H1 (cell line): ENCODE data around the gene CHCHD6. TPM values are rescaled to one million over a fixed set of nuclear protein-coding genes. Genes with fewer than 3 reads are reported as not detected.

Experiments
- BACH1 ChIP-seq: IDR thresholded peaks from 2 replicates; pipeline ENCODE4 v1.6.1; 2012; ENCODE audit warnings: low read length, improper control_type of control experiment
- CBX8 ChIP-seq: fragments of 300-800, 300-1000 bp; sonication (generic); IDR thresholded peaks from 2 replicates; pipeline ENCODE4 v1.7.1; 2016; ENCODE audit warnings: low read depth, low read length, borderline replicate concordance
- FOSL1 ChIP-seq: IDR thresholded peaks from 2 replicates; pipeline ENCODE4 v1.6.1; 2011; ENCODE audit warnings: mild to moderate bottlenecking, low read depth, low read length, moderate library complexity; ENCODE audit not compliant: insufficient read depth
- KDM4A ChIP-seq: IDR thresholded peaks from one replicate; pipeline ENCODE4 v1.7.1; 2012; ENCODE audit warnings: low read depth, mild to moderate bottlenecking, moderate library complexity, low read length, inconsistent platforms; ENCODE audit not compliant: severe bottlenecking
- SP2 ChIP-seq: IDR thresholded peaks from 2 replicates; pipeline ENCODE4 v1.6.1; 2012; ENCODE audit warnings: mild to moderate bottlenecking, low read length, inconsistent platforms
- SP4 ChIP-seq: IDR thresholded peaks from 2 replicates; pipeline ENCODE4 v1.6.1; 2012; ENCODE audit warnings: low read length, inconsistent platforms
- polyA plus RNA-seq, 7 experiments: library from polyadenylated mRNA; depleted of rRNA in 3 of 7; stranded (reverse) in 5 of 7; unstranded in 2 of 7; fragments of >200 nt in 5 of 7; fragments of 200-250 nt in 2 of 7; gene quantifications; 1 replicate in 5 of 7; 2 replicates in 1 of 7; 4 replicates in 1 of 7; pipeline versions ENCODE4 v1.2.1 to v1.2.3, GENCODE V29; 2011 to 2013; ENCODE audit warnings: missing spikeins in 2 of 7, mixed read lengths in 2 of 7
- total RNA-seq: library from RNA; stranded (reverse); fragmentation: NEBNext Ultra II Directional; extraction: Animal tissue kit (Norgen Biotek cat#: 25700); gene quantifications from 2 replicates; pipeline ENCODE4 v1.2.1, GENCODE V29; 2021
- TF ChIP-seq, protein P1 (sequence below): fragments of 300-600 bp; sonication (generic); IDR thresholded peaks from 2 replicates; pipeline ENCODE4 v1.7.1; 2012; ENCODE audit warnings: low read length, moderate library complexity, mild to moderate bottlenecking, inconsistent platforms; ENCODE audit not compliant: insufficient replicate concordance
- TF ChIP-seq, protein P2 (sequence below): IDR thresholded peaks from 2 replicates; pipeline ENCODE4 v1.6.1; 2012; ENCODE audit warnings: inconsistent platforms
- TF ChIP-seq, protein P3 (sequence below), 3 experiments: IDR thresholded peaks; 1 replicate in 2 of 3; 2 replicates in 1 of 3; pipeline versions ENCODE4 v1.5.1 to v1.6.1; 2011; ENCODE audit warnings: low read length in 3 of 3, mild to moderate bottlenecking in 3 of 3, inconsistent platforms in 2 of 3, low read depth in 1 of 3, moderate library complexity in 1 of 3; ENCODE audit not compliant: insufficient read depth in 1 of 3; ENCODE audit errors: control extremely low read depth in 1 of 3

The CHCHD6 gene
- total and polyA plus RNA-seq, 2 of the 8 experiments (the other 6 are each of a cell fraction or from before 2014, with no cell fraction given), result 32.4 to 37.6 TPM

DNA sequence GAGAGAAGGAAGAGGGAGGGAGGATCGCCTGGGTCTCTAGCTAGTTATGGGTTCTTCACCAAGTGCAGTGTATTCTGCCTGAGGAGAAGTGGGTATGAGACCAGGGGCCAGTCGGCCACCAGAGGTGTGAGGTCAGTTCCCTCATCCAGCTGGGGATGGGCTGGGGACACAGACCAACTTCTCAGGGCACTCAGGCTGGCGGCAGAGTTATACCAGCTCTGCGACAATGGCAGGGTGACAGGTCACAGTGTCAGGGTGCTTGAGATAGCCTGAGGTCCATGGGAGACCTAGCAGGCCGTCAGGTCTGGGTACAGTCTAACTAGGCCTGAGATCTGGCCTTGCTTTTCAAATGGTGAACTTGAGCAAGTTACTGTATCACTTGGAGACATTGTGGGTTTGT, 247.5 kb downstream of the CHCHD6 start (continued):
- TF ChIP-seq, protein P1, sequence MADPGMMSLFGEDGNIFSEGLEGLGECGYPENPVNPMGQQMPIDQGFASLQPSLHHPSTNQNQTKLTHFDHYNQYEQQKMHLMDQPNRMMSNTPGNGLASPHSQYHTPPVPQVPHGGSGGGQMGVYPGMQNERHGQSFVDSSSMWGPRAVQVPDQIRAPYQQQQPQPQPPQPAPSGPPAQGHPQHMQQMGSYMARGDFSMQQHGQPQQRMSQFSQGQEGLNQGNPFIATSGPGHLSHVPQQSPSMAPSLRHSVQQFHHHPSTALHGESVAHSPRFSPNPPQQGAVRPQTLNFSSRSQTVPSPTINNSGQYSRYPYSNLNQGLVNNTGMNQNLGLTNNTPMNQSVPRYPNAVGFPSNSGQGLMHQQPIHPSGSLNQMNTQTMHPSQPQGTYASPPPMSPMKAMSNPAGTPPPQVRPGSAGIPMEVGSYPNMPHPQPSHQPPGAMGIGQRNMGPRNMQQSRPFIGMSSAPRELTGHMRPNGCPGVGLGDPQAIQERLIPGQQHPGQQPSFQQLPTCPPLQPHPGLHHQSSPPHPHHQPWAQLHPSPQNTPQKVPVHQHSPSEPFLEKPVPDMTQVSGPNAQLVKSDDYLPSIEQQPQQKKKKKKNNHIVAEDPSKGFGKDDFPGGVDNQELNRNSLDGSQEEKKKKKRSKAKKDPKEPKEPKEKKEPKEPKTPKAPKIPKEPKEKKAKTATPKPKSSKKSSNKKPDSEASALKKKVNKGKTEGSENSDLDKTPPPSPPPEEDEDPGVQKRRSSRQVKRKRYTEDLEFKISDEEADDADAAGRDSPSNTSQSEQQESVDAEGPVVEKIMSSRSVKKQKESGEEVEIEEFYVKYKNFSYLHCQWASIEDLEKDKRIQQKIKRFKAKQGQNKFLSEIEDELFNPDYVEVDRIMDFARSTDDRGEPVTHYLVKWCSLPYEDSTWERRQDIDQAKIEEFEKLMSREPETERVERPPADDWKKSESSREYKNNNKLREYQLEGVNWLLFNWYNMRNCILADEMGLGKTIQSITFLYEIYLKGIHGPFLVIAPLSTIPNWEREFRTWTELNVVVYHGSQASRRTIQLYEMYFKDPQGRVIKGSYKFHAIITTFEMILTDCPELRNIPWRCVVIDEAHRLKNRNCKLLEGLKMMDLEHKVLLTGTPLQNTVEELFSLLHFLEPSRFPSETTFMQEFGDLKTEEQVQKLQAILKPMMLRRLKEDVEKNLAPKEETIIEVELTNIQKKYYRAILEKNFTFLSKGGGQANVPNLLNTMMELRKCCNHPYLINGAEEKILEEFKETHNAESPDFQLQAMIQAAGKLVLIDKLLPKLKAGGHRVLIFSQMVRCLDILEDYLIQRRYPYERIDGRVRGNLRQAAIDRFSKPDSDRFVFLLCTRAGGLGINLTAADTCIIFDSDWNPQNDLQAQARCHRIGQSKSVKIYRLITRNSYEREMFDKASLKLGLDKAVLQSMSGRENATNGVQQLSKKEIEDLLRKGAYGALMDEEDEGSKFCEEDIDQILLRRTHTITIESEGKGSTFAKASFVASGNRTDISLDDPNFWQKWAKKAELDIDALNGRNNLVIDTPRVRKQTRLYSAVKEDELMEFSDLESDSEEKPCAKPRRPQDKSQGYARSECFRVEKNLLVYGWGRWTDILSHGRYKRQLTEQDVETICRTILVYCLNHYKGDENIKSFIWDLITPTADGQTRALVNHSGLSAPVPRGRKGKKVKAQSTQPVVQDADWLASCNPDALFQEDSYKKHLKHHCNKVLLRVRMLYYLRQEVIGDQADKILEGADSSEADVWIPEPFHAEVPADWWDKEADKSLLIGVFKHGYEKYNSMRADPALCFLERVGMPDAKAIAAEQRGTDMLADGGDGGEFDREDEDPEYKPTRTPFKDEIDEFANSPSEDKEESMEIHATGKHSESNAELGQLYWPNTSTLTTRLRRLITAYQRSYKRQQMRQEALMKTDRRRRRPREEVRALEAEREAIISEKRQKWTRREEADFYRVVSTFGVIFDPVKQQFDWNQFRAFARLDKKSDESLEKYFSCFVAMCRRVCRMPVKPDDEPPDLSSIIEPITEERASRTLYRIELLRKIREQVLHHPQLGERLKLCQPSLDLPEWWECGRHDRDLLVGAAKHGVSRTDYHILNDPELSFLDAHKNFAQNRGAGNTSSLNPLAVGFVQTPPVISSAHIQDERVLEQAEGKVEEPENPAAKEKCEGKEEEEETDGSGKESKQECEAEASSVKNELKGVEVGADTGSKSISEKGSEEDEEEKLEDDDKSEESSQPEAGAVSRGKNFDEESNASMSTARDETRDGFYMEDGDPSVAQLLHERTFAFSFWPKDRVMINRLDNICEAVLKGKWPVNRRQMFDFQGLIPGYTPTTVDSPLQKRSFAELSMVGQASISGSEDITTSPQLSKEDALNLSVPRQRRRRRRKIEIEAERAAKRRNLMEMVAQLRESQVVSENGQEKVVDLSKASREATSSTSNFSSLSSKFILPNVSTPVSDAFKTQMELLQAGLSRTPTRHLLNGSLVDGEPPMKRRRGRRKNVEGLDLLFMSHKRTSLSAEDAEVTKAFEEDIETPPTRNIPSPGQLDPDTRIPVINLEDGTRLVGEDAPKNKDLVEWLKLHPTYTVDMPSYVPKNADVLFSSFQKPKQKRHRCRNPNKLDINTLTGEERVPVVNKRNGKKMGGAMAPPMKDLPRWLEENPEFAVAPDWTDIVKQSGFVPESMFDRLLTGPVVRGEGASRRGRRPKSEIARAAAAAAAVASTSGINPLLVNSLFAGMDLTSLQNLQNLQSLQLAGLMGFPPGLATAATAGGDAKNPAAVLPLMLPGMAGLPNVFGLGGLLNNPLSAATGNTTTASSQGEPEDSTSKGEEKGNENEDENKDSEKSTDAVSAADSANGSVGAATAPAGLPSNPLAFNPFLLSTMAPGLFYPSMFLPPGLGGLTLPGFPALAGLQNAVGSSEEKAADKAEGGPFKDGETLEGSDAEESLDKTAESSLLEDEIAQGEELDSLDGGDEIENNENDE, result no peak
- TF ChIP-seq BACH1 (no peak), SP4 (no peak), CBX8 (no peak), FOSL1 (no peak), KDM4A (no peak), SP2 (no peak)
- TF ChIP-seq, protein P2, sequence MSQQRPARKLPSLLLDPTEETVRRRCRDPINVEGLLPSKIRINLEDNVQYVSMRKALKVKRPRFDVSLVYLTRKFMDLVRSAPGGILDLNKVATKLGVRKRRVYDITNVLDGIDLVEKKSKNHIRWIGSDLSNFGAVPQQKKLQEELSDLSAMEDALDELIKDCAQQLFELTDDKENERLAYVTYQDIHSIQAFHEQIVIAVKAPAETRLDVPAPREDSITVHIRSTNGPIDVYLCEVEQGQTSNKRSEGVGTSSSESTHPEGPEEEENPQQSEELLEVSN, result no peak
- TF ChIP-seq, protein P3, sequence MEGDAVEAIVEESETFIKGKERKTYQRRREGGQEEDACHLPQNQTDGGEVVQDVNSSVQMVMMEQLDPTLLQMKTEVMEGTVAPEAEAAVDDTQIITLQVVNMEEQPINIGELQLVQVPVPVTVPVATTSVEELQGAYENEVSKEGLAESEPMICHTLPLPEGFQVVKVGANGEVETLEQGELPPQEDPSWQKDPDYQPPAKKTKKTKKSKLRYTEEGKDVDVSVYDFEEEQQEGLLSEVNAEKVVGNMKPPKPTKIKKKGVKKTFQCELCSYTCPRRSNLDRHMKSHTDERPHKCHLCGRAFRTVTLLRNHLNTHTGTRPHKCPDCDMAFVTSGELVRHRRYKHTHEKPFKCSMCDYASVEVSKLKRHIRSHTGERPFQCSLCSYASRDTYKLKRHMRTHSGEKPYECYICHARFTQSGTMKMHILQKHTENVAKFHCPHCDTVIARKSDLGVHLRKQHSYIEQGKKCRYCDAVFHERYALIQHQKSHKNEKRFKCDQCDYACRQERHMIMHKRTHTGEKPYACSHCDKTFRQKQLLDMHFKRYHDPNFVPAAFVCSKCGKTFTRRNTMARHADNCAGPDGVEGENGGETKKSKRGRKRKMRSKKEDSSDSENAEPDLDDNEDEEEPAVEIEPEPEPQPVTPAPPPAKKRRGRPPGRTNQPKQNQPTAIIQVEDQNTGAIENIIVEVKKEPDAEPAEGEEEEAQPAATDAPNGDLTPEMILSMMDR (IDR thresholded peaks at IDR 0.05; ENCODE audit: control extremely low read depth in 1 of 3, insufficient read depth in 1 of 3, low read depth in 1 of 3, low read length in 3 of 3), result no peak
